Measurements from ENCODE around the gene THAP12.

DNA sequence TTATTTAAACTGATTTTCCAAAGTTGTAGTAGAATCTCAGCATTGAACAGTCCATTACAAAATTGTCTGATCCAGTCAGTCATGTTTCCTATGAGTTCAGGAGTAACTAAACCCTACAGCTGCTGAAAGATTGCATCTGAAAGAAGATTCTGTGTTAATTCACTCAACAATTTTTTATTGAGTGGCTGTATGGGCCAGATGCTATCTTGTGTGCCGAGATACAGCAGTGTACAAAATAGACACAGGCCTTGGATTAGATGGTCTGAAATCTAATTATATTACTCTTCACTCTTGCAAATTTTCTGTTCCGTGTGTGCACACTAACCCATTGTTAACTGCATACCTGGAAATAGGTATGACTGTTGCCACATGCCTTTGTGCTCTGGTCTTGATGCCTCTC lies 7.5 kb upstream of the THAP12 start:
- TF ChIP-seq, protein P1, sequence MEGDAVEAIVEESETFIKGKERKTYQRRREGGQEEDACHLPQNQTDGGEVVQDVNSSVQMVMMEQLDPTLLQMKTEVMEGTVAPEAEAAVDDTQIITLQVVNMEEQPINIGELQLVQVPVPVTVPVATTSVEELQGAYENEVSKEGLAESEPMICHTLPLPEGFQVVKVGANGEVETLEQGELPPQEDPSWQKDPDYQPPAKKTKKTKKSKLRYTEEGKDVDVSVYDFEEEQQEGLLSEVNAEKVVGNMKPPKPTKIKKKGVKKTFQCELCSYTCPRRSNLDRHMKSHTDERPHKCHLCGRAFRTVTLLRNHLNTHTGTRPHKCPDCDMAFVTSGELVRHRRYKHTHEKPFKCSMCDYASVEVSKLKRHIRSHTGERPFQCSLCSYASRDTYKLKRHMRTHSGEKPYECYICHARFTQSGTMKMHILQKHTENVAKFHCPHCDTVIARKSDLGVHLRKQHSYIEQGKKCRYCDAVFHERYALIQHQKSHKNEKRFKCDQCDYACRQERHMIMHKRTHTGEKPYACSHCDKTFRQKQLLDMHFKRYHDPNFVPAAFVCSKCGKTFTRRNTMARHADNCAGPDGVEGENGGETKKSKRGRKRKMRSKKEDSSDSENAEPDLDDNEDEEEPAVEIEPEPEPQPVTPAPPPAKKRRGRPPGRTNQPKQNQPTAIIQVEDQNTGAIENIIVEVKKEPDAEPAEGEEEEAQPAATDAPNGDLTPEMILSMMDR (IDR thresholded peaks at IDR 0.05): no peak
- no peak for TF ChIP-seq EZH2 (IDR thresholded peaks at IDR 0.05; ENCODE audit: borderline replicate concordance, insufficient read depth, low read depth, low read length, poor library complexity, severe bottlenecking)

All from B cell (primary cell).